Measurements from ENCODE around the gene DGKG. TPM values are rescaled to one million over a fixed set of nuclear protein-coding genes. Genes with fewer than 3 reads are reported as not detected.

Gene DGKG
- total RNA-seq, 1 donor from 2014 or later: 0.54 TPM

DNA sequence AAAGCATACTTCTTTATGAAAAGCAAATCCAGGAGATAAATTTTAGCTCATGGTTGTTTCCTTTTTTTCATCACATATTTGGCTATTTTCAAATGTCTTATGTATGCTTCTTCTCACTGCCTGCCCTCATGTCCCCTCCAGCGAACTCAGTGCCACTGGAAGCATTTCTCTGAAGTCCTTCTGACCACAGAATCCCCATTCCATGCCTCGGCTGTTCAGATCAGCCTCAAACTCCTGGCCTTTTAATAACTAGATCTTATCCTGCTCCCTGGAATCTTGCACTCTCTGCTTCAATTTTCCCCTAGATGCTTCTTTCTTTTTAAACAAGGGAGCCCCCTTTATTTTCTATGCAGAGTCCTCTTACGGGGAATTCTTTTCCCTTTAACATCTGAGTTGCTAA lies 263.3 kb downstream of the DGKG start:
- H3K4me1 Mint-ChIP-seq (ENCODE audit: unreplicated experiment): peaks cover 26% of the 10 kb centered on the region
- no peak overlapping the region for H3K27ac Mint-ChIP-seq (ENCODE audit: unreplicated experiment)

DNA sequence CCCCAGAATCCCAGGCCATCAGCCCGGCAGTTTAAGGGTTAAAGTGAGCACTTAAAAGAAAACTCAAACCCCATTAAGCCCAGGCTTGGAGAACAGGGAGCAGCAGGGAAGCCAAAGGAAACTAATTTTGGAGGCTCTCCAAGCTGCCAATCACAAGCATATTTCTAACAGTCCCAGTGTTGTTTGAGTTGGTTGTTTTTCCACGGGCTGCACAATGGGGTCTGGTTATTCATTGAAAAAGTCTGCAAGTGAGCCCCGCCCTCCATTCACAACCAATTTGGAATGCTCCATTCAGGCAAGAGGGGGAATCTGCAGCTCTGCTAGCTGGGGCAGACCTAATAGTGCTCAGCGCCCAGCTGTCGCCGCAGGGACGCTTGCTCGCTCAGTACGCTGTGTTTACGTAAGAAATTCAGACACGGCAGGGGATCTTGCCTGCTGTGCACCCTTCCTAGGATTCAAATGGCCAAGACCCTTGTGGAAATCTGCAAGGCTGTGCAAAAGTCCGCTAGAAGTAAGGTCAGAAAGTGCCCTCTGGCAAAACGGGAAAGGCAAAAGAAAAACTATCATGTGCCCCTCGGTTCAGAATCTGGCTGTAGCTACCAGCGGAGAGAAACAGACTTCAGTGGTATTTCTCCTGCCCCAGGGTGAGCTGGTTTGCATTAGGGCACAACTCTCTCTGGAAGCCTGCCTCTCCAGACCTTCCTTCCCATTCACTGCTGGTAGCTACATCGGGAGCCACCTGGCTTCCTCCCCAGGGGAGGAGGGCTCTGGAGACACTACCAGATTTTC lies 264.2 kb downstream of the DGKG start:
- H3K27ac Mint-ChIP-seq (ENCODE audit: unreplicated experiment): peak overlapping the region; percentile 83
- H3K36me3 Mint-ChIP-seq (ENCODE audit: low read depth, unreplicated experiment): peaks cover 4% of the 10 kb centered on the region
- TF ChIP-seq, protein P1, sequence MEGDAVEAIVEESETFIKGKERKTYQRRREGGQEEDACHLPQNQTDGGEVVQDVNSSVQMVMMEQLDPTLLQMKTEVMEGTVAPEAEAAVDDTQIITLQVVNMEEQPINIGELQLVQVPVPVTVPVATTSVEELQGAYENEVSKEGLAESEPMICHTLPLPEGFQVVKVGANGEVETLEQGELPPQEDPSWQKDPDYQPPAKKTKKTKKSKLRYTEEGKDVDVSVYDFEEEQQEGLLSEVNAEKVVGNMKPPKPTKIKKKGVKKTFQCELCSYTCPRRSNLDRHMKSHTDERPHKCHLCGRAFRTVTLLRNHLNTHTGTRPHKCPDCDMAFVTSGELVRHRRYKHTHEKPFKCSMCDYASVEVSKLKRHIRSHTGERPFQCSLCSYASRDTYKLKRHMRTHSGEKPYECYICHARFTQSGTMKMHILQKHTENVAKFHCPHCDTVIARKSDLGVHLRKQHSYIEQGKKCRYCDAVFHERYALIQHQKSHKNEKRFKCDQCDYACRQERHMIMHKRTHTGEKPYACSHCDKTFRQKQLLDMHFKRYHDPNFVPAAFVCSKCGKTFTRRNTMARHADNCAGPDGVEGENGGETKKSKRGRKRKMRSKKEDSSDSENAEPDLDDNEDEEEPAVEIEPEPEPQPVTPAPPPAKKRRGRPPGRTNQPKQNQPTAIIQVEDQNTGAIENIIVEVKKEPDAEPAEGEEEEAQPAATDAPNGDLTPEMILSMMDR (IDR thresholded peaks at IDR 0.05; ENCODE audit: unreplicated experiment): no peak
- peak; percentile 70 for DNase-seq (ENCODE audit: low spot score)
- H3K9me3 Mint-ChIP-seq (ENCODE audit: unreplicated experiment): no peaks in the 10 kb centered on the region
- peaks cover 2% of the 10 kb centered on the region for H3K27me3 Mint-ChIP-seq (ENCODE audit: unreplicated experiment)
- peak overlapping the region; percentile 84 for H3K4me3 Mint-ChIP-seq (ENCODE audit: unreplicated experiment)
- peaks cover 33% of the 10 kb centered on the region for H3K4me1 Mint-ChIP-seq (ENCODE audit: unreplicated experiment)

More for the DNA sequence above, 263.3 kb downstream of the DGKG start:
- no peaks in the 10 kb centered on the region for H3K9me3 Mint-ChIP-seq (ENCODE audit: unreplicated experiment)
- TF ChIP-seq, protein P1 (IDR thresholded peaks at IDR 0.05; ENCODE audit: unreplicated experiment): no peak
- no peak overlapping the region for H3K4me3 Mint-ChIP-seq (ENCODE audit: unreplicated experiment)
- H3K36me3 Mint-ChIP-seq (ENCODE audit: low read depth, unreplicated experiment): peaks cover 10% of the 10 kb centered on the region
- H3K27me3 Mint-ChIP-seq (ENCODE audit: unreplicated experiment): peaks cover 2% of the 10 kb centered on the region
- DNase-seq (ENCODE audit: low spot score): no peak

DNA sequence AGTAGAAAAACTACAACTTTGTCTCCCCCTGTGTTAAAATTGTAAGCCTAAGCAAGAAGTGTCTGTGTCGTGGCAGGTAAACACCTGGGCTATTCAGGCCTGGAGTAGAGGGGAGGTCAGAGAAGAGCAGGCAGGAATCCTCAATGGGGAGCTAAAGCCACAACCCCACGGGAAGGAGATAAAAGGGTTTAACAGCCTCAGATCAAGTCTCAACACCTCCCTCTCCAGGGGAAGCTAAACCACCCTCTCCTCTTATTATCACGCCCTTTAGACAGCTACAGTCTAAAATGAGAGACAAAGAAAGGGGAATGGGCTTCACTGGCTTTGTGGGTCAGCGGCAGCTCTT lies 264.7 kb downstream of the DGKG start:
- TF ChIP-seq, protein P1 (IDR thresholded peaks at IDR 0.05; ENCODE audit: unreplicated experiment): no peak
- peaks cover 2% of the 10 kb centered on the region for H3K27me3 Mint-ChIP-seq (ENCODE audit: unreplicated experiment)
- peaks cover 34% of the 10 kb centered on the region for H3K4me1 Mint-ChIP-seq (ENCODE audit: unreplicated experiment)

More for the DNA sequence above, 264.7 kb downstream of the DGKG start:
- Mint-ChIP-seq H3K27ac (ENCODE audit: unreplicated experiment) (peak overlapping the region; percentile 48), H3K4me3 (ENCODE audit: unreplicated experiment) (peak overlapping the region; percentile 84), H3K9me3 (ENCODE audit: unreplicated experiment) (no peaks in the 10 kb centered on the region), H3K36me3 (ENCODE audit: low read depth, unreplicated experiment) (no peaks in the 10 kb centered on the region)
- DNase-seq (ENCODE audit: low spot score): no peak

Other genes starting within 250 kb of the DGKG start
- gene CRYGS, start 182.1 kb upstream of the DGKG start, total RNA-seq (ENCODE audit: unreplicated experiment): 5.8 TPM
- 19.5 TPM for gene TBCCD1, start 205.1 kb upstream of the DGKG start, total RNA-seq (ENCODE audit: unreplicated experiment)
- 71.2 TPM for gene DNAJB11, start 208.5 kb upstream of the DGKG start, total RNA-seq (ENCODE audit: unreplicated experiment)

Measured in endothelial cell (in vitro differentiated cells).